ENCODE measurements around the gene RLN3. TPM values are rescaled to one million over a fixed set of nuclear protein-coding genes. Genes with fewer than 3 reads are reported as not detected.

RLN3 gene
- total RNA-seq, 1 donor from 2014 or later: not detected

GRCh38 chr19:13997631-13997962, 30.4 kb upstream of the RLN3 start:
- intact Hi-C loops (cut with micrococcal nuclease): no loop called here
- Mint-ChIP-seq H3K36me3 (ENCODE audit: low read depth) (peaks cover 32% of the 10 kb centered on the region), H3K4me1 (peaks cover 32% of the 10 kb centered on the region), H3K27me3 (no peaks in the 10 kb centered on the region), H3K27ac (no peak overlapping the region), H3K9me3 (no peaks in the 10 kb centered on the region), H3K4me3 (no peak overlapping the region)
- DNase-seq: no peak
- no peak for ATAC-seq (ENCODE audit: low read depth)
- POLR2A ChIA-PET: interaction anchor here (1.2 to 9.5 kb wide), 2 partner anchors 9 to 10 kb away, joined by 3 to 107 read pairs; partner anchors contain the start of gene RFX1
- TF ChIP-seq CTCF (IDR thresholded peaks at IDR 0.05): no peak
- CTCF ChIA-PET: no interaction called here

GRCh38 chr19:13998426-13998825, 29.5 kb upstream of the RLN3 start:
- Mint-ChIP-seq H3K27me3 (no peaks in the 10 kb centered on the region), H3K9me3 (no peaks in the 10 kb centered on the region), H3K27ac (no peak overlapping the region), H3K4me3 (no peak overlapping the region), H3K4me1 (peaks cover 40% of the 10 kb centered on the region), H3K36me3 (ENCODE audit: low read depth) (peaks cover 28% of the 10 kb centered on the region)
- no peak for ATAC-seq (ENCODE audit: low read depth)
- DNase-seq: no peak
- no peak for TF ChIP-seq CTCF (IDR thresholded peaks at IDR 0.05)
- ChIA-PET CTCF (no interaction called here), POLR2A (interaction anchor here (9.5 kb wide), 1 partner anchor 11 kb away, joined by 107 read pairs; no protein-coding TSS in a partner anchor)
- intact Hi-C loops (cut with micrococcal nuclease): no loop called here

- no peak for TF ChIP-seq CTCF (IDR thresholded peaks at IDR 0.05)
- ATAC-seq (ENCODE audit: low read depth): no peak
- Mint-ChIP-seq H3K27ac (no peak overlapping the region), H3K4me3 (no peak overlapping the region), H3K36me3 (ENCODE audit: low read depth) (peaks cover 28% of the 10 kb centered on the region), H3K9me3 (no peaks in the 10 kb centered on the region), H3K4me1 (peaks cover 45% of the 10 kb centered on the region), H3K27me3 (no peaks in the 10 kb centered on the region)
- intact Hi-C loops (cut with micrococcal nuclease): no loop called here
- ChIA-PET POLR2A (interaction anchor here (9.5 kb wide), 1 partner anchor 12 kb away, joined by 107 read pairs; no protein-coding TSS in a partner anchor), CTCF (no interaction called here)
- DNase-seq: no peak
These were observed 28.9 kb upstream of the RLN3 start for GRCh38 chr19:13999085-13999484.

- CTCF ChIA-PET: no interaction called here
- no peak for TF ChIP-seq CTCF (IDR thresholded peaks at IDR 0.05)
- Mint-ChIP-seq H3K9me3 (no peaks in the 10 kb centered on the region), H3K4me3 (peak overlapping the region; percentile 32), H3K27me3 (no peaks in the 10 kb centered on the region), H3K27ac (peak overlapping the region; percentile 92), H3K4me1 (peaks cover 60% of the 10 kb centered on the region), H3K36me3 (ENCODE audit: low read depth) (peaks cover 24% of the 10 kb centered on the region)
- POLR2A ChIA-PET: interaction anchor here (5.2 to 9.5 kb wide), 2 partner anchors 14 to 30 kb away, joined by 33 to 107 read pairs; partner anchors contain the start of gene IL27RA
- intact Hi-C loops (cut with micrococcal nuclease): loop anchor here (10.0 kb wide), 1 partner anchor 846 kb away; the partner anchor contains the start of genes IER2 and STX10
- no peak for DNase-seq
- no peak for ATAC-seq (ENCODE audit: low read depth)
These were observed 27.1 kb upstream of the RLN3 start for GRCh38 chr19:14000691-14001375.

GRCh38 chr19:14002571-14003250, 25.2 kb upstream of the RLN3 start:
- H3K27me3 Mint-ChIP-seq: no peaks in the 10 kb centered on the region
- ATAC-seq (ENCODE audit: low read depth) (no peak), DNase-seq (no peak)
- no peaks in the 10 kb centered on the region for H3K9me3 Mint-ChIP-seq
- peak overlapping the region; percentile 55 for H3K4me3 Mint-ChIP-seq
- ChIA-PET POLR2A (interaction anchor here (0.5 to 9.5 kb wide), 8 partner anchors 9 to 50 kb away, joined by 3 to 107 read pairs (median 7); partner anchors contain the start of genes DCAF15 and IL27RA), CTCF (interaction anchor here (2.5 kb wide), 1 partner anchor 29 kb away, joined by 8 read pairs; the partner anchor contains the start of gene IL27RA)
- intact Hi-C loops (cut with micrococcal nuclease): loop anchor here (10.0 kb wide), 1 partner anchor 848 kb away; the partner anchor contains the start of genes IER2 and STX10
- H3K27ac Mint-ChIP-seq: peak overlapping the region; percentile 92
- H3K36me3 Mint-ChIP-seq (ENCODE audit: low read depth): peaks cover 24% of the 10 kb centered on the region
- H3K4me1 Mint-ChIP-seq: peaks cover 68% of the 10 kb centered on the region
- no peak for TF ChIP-seq CTCF (IDR thresholded peaks at IDR 0.05)

Data from activated B cell treated with CpG ODN at 0.5 μM for 24 hours (primary cell).